HCT116 (cell line): ENCODE results near the gene FAM83G. TPM values are rescaled to one million over a fixed set of nuclear protein-coding genes. Genes with fewer than 3 reads are reported as not detected.

Experiments
- ATAC-seq: fragments of 200-7000 bp; cut with Tn5 transposase; 2 replicates; pipeline ENCODE4 v1.9.1; 2020; ENCODE audit warnings: mild to moderate bottlenecking, moderate library complexity
- BruUV-seq: library from RNA; stranded (reverse); fragments of 400-500 nt; replicated peaks from 2 replicates; lab custom pipeline; 2021; lab: Mats Ljungman, UMichigan
- CTCF ChIA-PET: fragments of 300-600 bp; sonication (Branson Sonifier 250); formaldehyde crosslinking; loops from one replicate; lab custom pipeline; 2021; ENCODE audit warnings: antibody characterized with exemption; lab: Charles Lee
- POLR2A ChIA-PET: fragments of 300-600, 350-600 bp; sonication (Branson Sonifier 250); formaldehyde crosslinking; loops from one replicate; lab custom pipeline; 2021; ENCODE audit warnings: antibody characterized with exemption; lab: Charles Lee
- RAD21 ChIA-PET, 2 experiments: fragments of 300-600 bp; sonication (Branson Sonifier 250); formaldehyde crosslinking; loops; one replicate each; lab custom pipeline; 2023; ENCODE audit warnings: low total read pairs in 2 of 2; ENCODE audit not compliant: uncharacterized antibody in 2 of 2, unreplicated experiment in 2 of 2, low non-redundant PET in 1 of 2; lab: Charles Lee
- DNase-seq: peaks from one replicate; pipeline ENCODE4 v3.0.0-alpha.2; 2010; ENCODE audit warnings: low read depth, low spot score
- H2AFZ ChIP-seq: fragments of 200-600 bp; shearing (Covaris generic), sonication (generic); 2 replicates; pipeline ENCODE4 v1.6.1; 2017; ENCODE audit warnings: low read depth, mixed run types, mixed read lengths, antibody characterized with exemption, low read length; ENCODE audit not compliant: poor library complexity, severe bottlenecking
- H3K27ac ChIP-seq: 2 replicates; pipeline ENCODE4 v1.5.1; 2012; ENCODE audit warnings: low read depth, low read length
- H3K27me3 ChIP-seq: fragments of 200-600 bp; sonication (generic); 2 replicates; pipeline ENCODE4 v1.6.1; 2016; ENCODE audit warnings: mixed run types, low read length, mixed read lengths; ENCODE audit not compliant: insufficient read depth
- H3K36me3 ChIP-seq, 2 experiments: fragments of 200-500 bp in 1 of 2; fragments of 200-600 bp in 1 of 2; sonication (Bioruptor generic) in 1 of 2; sonication (generic) in 1 of 2; 2 replicates each; pipeline versions ENCODE4 v1.5.1 to v1.6.1; 2014 to 2016; ENCODE audit warnings: low read length in 2 of 2, inconsistent platforms in 1 of 2, mixed read lengths in 1 of 2, mixed run types in 1 of 2; ENCODE audit not compliant: insufficient read depth in 2 of 2, control insufficient read depth in 1 of 2
- H3K4me1 ChIP-seq, 2 experiments: fragments of 200-600 bp in 1 of 2; sonication (generic) in 1 of 2; 2 replicates each; pipeline versions ENCODE4 v1.5.1 to v1.6.1; 2012 to 2017; ENCODE audit warnings: low read length in 2 of 2, inconsistent platforms in 1 of 2, mild to moderate bottlenecking in 1 of 2, mixed read lengths in 1 of 2, mixed run types in 1 of 2, moderate library complexity in 1 of 2; ENCODE audit not compliant: insufficient read depth in 2 of 2, control insufficient read depth in 1 of 2
- H3K4me2 ChIP-seq: fragments of 200-600 bp; sonication (generic); 2 replicates; pipeline ENCODE4 v1.6.1; 2017; ENCODE audit warnings: mixed run types, low read length, mixed read lengths
- H3K4me3 ChIP-seq, 2 experiments: fragments of 200-600 bp in 1 of 2; sonication (generic) in 1 of 2; replicated peaks in 1 of 2; 2 replicates each; pipeline ENCODE4 v1.5.1; 2011 to 2016; ENCODE audit warnings: low read length in 2 of 2, control low read depth in 1 of 2, low read depth in 1 of 2, mild to moderate bottlenecking in 1 of 2, mixed read lengths in 1 of 2, mixed run types in 1 of 2
- H3K79me2 ChIP-seq: fragments of 200-600 bp; sonication (generic); 2 replicates; pipeline ENCODE4 v1.6.1; 2017; ENCODE audit warnings: mild to moderate bottlenecking, mixed run types, low read length, moderate library complexity, mixed read lengths; ENCODE audit not compliant: insufficient read depth
- H3K9ac ChIP-seq: fragments of 200-600 bp; sonication (generic); 2 replicates; pipeline ENCODE4 v1.6.1; 2016; ENCODE audit warnings: low read length, mixed read lengths
- H3K9me2 ChIP-seq: fragments of 200-600 bp; sonication (generic), shearing (Covaris generic); 2 replicates; pipeline ENCODE4 v1.6.1; 2017; ENCODE audit warnings: mixed run types, mild to moderate bottlenecking, moderate library complexity; ENCODE audit not compliant: insufficient read depth
- H3K9me3 ChIP-seq, 2 experiments: fragments of 200-500 bp in 1 of 2; fragments of 200-600 bp in 1 of 2; sonication (Bioruptor generic) in 1 of 2; sonication (generic) in 1 of 2; 2 replicates each; pipeline ENCODE4 v1.6.1; 2014 to 2017; ENCODE audit warnings: low read length in 2 of 2, mixed read lengths in 2 of 2, inconsistent platforms in 1 of 2, low read depth in 1 of 2, mild to moderate bottlenecking in 1 of 2, mixed run types in 1 of 2, moderate library complexity in 1 of 2; ENCODE audit not compliant: control insufficient read depth in 1 of 2, insufficient read depth in 1 of 2
- H4K20me1 ChIP-seq: fragments of 200-600 bp; sonication (generic), shearing (Covaris generic); 2 replicates; pipeline ENCODE4 v1.6.1; 2017; ENCODE audit warnings: mixed run types, mild to moderate bottlenecking, moderate library complexity; ENCODE audit not compliant: insufficient read depth
- CEBPB ChIP-seq: IDR thresholded peaks from 2 replicates; pipeline ENCODE4 v1.6.1; 2012; ENCODE audit warnings: low read depth
- EGR1 ChIP-seq: IDR thresholded peaks from 2 replicates; pipeline ENCODE4 v1.6.1; 2012; ENCODE audit warnings: low read depth
- ELF1 ChIP-seq: IDR thresholded peaks from 2 replicates; pipeline ENCODE4 v1.6.1; 2012; ENCODE audit warnings: low read depth, borderline replicate concordance
- EZH2 ChIP-seq: fragments of 200-600 bp; sonication (generic); IDR thresholded peaks from 2 replicates; pipeline ENCODE4 v1.6.1; 2017; ENCODE audit warnings: antibody characterized with exemption, mixed run types
- EZH2phosphoT487 ChIP-seq: fragments of 200-600 bp; IDR thresholded peaks from 2 replicates; pipeline ENCODE4 v1.6.1; 2018; ENCODE audit warnings: antibody characterized with exemption, borderline replicate concordance
- FOSL1 ChIP-seq: IDR thresholded peaks from 2 replicates; pipeline ENCODE4 v1.6.1; 2012; ENCODE audit warnings: low read depth
- JUND ChIP-seq: IDR thresholded peaks from 2 replicates; pipeline ENCODE4 v1.6.1; 2012
- RAD21 ChIP-seq: IDR thresholded peaks from 2 replicates; pipeline ENCODE4 v1.6.1; 2012; ENCODE audit warnings: low read depth, mild to moderate bottlenecking
- REST ChIP-seq: IDR thresholded peaks from 2 replicates; pipeline ENCODE4 v1.6.1; 2012; ENCODE audit warnings: low read depth
- SIN3A ChIP-seq: IDR thresholded peaks from 2 replicates; pipeline ENCODE4 v1.6.1; 2012; ENCODE audit warnings: low read depth
- SP1 ChIP-seq: IDR thresholded peaks from 2 replicates; pipeline ENCODE4 v1.6.1; 2012; ENCODE audit warnings: low read depth
- SRF ChIP-seq: IDR thresholded peaks from 2 replicates; pipeline ENCODE4 v1.6.1; 2012; ENCODE audit warnings: low read depth
- TCF7L2 ChIP-seq: IDR thresholded peaks from 2 replicates; pipeline ENCODE4 v1.7.0; 2011; ENCODE audit warnings: borderline replicate concordance, inconsistent platforms; ENCODE audit not compliant: insufficient read depth, insufficient read length; ENCODE audit errors: extremely low read depth
- YY1 ChIP-seq: IDR thresholded peaks from 2 replicates; pipeline ENCODE4 v1.6.1; 2011; ENCODE audit warnings: low read length, low read depth, moderate library complexity, mild to moderate bottlenecking; ENCODE audit not compliant: insufficient replicate concordance; ENCODE audit errors: extremely low read depth
- ZNF274 ChIP-seq: fragments of 200-500 bp; sonication (Bioruptor generic); IDR thresholded peaks from 2 replicates; pipeline ENCODE4 v1.6.1; 2014; ENCODE audit warnings: mild to moderate bottlenecking, low read depth, low read length, inconsistent platforms
- intact Hi-C: fragments of 100-400 bp; cut with micrococcal nuclease; formaldehyde crosslinking; loops from 2 replicates; pipeline ENCODE4 v1.10.0; 2022
- total RNA-seq: library from RNA; stranded (reverse); gene quantifications from one replicate; pipeline ENCODE4 v1.2.1, GENCODE V29; 2021; ENCODE audit not compliant: unreplicated experiment
- TF ChIP-seq, protein P1 (sequence below), 3 experiments: fragments of 200-600 bp in 1 of 3; sonication (generic) in 1 of 3; IDR thresholded peaks in 2 of 3; conservative IDR thresholded peaks in 1 of 3; 2 replicates each; pipeline ENCODE4 v1.5.1; 2012 to 2017; ENCODE audit warnings: low read depth in 2 of 3, low read length in 2 of 3, antibody characterized with exemption in 1 of 3, borderline replicate concordance in 1 of 3, control low read depth in 1 of 3, mild to moderate bottlenecking in 1 of 3, mixed read lengths in 1 of 3, mixed run types in 1 of 3, moderate library complexity in 1 of 3; ENCODE audit not compliant: insufficient read depth in 1 of 3
- TF ChIP-seq, protein P2 (sequence below): IDR thresholded peaks from 2 replicates; pipeline ENCODE4 v1.6.1; 2012

FAM83G gene
- total RNA-seq, 1 experiment from 2014 or later = 33.9 TPM

- H3K79me2 ChIP-seq = peaks cover 38% of the 10 kb centered on the region; the same call in 1 of the 2 replicates
- no peak overlapping the region for H3K4me2 ChIP-seq
- no peaks in the 10 kb centered on the region for H3K27me3 ChIP-seq
- no peak overlapping the region for H3K4me3 ChIP-seq
- no peak overlapping the region for H2AFZ ChIP-seq
- RAD21 ChIA-PET = no interaction called here
- POLR2A ChIA-PET = no interaction called here
- intact Hi-C loops = no loop called here
- TF ChIP-seq EGR1 (no peak), YY1 (no peak), JUND (no peak), REST (no peak), EZH2 (no peak), RAD21 (no peak), FOSL1 (no peak), EZH2phosphoT487 (no peak), ZNF274 (no peak), SP1 (no peak), CEBPB (no peak), ELF1 (no peak), SIN3A (no peak), SRF (no peak), TCF7L2 (no peak)
- TF ChIP-seq, protein P1, sequence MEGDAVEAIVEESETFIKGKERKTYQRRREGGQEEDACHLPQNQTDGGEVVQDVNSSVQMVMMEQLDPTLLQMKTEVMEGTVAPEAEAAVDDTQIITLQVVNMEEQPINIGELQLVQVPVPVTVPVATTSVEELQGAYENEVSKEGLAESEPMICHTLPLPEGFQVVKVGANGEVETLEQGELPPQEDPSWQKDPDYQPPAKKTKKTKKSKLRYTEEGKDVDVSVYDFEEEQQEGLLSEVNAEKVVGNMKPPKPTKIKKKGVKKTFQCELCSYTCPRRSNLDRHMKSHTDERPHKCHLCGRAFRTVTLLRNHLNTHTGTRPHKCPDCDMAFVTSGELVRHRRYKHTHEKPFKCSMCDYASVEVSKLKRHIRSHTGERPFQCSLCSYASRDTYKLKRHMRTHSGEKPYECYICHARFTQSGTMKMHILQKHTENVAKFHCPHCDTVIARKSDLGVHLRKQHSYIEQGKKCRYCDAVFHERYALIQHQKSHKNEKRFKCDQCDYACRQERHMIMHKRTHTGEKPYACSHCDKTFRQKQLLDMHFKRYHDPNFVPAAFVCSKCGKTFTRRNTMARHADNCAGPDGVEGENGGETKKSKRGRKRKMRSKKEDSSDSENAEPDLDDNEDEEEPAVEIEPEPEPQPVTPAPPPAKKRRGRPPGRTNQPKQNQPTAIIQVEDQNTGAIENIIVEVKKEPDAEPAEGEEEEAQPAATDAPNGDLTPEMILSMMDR (IDR thresholded peaks at IDR 0.05 in 2 of 3, conservative IDR thresholded peaks at IDR 0.05 in 1 of 3; ENCODE audit: borderline replicate concordance in 1 of 3, insufficient read depth in 1 of 3, low read depth in 2 of 3, low read length in 2 of 3) = no peak
- TF ChIP-seq, protein P2, sequence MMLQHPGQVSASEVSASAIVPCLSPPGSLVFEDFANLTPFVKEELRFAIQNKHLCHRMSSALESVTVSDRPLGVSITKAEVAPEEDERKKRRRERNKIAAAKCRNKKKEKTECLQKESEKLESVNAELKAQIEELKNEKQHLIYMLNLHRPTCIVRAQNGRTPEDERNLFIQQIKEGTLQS = no peak
- no peaks in the 10 kb centered on the region for H3K9me3 ChIP-seq
- ATAC-seq = no peak
- CTCF ChIA-PET = no interaction called here
- H3K36me3 ChIP-seq = peaks cover 18 to 23% of the 10 kb centered on the region in 2 experiments; a peak in 3 of 4 replicates
- no peaks in the 10 kb centered on the region for H4K20me1 ChIP-seq
- no peak overlapping the region for H3K27ac ChIP-seq
- H3K9me2 ChIP-seq = no peaks in the 10 kb centered on the region
- no TSS peak for BruUV-seq
- peaks cover 10 to 16% of the 10 kb centered on the region in 2 experiments for H3K4me1 ChIP-seq
- DNase-seq = no peak
- H3K9ac ChIP-seq = no peak overlapping the region
Measured at GRCh38 chr17:18987230-18987610, 17.3 kb downstream of the FAM83G start.
